ENCODE data around the gene R3HDML. TPM values are rescaled to one million over a fixed set of nuclear protein-coding genes. Genes with fewer than 3 reads are reported as not detected.
"Not testable (repeated sequence)": the region's sequence is repeated elsewhere in the genome, so short reads cannot be mapped to it uniquely, and the experiment has no call there.

The R3HDML gene
- total RNA-seq, 1 donor from 2014 or later = not detected

DNA sequence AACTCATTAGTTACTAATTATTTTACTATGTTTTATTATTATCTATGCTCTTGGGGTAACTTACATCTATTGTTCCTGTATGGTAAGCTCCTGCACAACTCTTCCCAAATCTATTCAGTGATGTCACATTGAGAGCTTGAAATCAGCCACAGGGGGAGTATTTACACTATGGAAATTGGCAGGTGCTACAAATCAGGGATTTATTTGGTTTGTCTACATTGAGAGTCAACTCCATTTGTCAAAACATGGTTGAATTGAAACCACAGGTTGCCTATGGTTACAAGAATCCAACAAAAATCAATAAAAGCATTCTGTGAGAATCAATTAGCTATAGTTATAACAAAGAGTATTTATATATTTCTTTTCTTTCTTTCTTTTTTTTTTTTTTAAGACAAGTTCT is 22.0 kb upstream of the R3HDML start:
- Mint-ChIP-seq H3K36me3 (ENCODE audit: unreplicated experiment) (no peaks in the 10 kb centered on the region), H3K27me3 (ENCODE audit: unreplicated experiment) (no peaks in the 10 kb centered on the region), H3K27ac (ENCODE audit: unreplicated experiment) (no peak overlapping the region), H3K4me1 (ENCODE audit: low read depth, unreplicated experiment) (peaks cover 3% of the 10 kb centered on the region), H3K4me3 (ENCODE audit: unreplicated experiment) (no peak overlapping the region), H3K9me3 (ENCODE audit: unreplicated experiment) (peaks cover 11% of the 10 kb centered on the region)
- TF ChIP-seq CTCF (IDR thresholded peaks at IDR 0.05; ENCODE audit: partially characterized antibody, unreplicated experiment) = no peak
- DNase-seq = no peak

- Mint-ChIP-seq H3K36me3 (ENCODE audit: unreplicated experiment) (no peaks in the 10 kb centered on the region), H3K4me3 (ENCODE audit: unreplicated experiment) (no peak overlapping the region), H3K9me3 (ENCODE audit: unreplicated experiment) (peaks cover 2% of the 10 kb centered on the region), H3K27me3 (ENCODE audit: unreplicated experiment) (peaks cover 2% of the 10 kb centered on the region), H3K4me1 (ENCODE audit: low read depth, unreplicated experiment) (peaks cover 5% of the 10 kb centered on the region), H3K27ac (ENCODE audit: unreplicated experiment) (no peak overlapping the region)
- TF ChIP-seq CTCF (IDR thresholded peaks at IDR 0.05; ENCODE audit: partially characterized antibody, unreplicated experiment) = no peak
- DNase-seq = no peak
Observed at GRCh38 chr20:44319839-44320422, 16.9 kb upstream of the R3HDML start.

- peaks cover 5% of the 10 kb centered on the region for H3K4me1 Mint-ChIP-seq (ENCODE audit: low read depth, unreplicated experiment)
- H3K4me3 Mint-ChIP-seq (ENCODE audit: unreplicated experiment) = no peak overlapping the region
- no peaks in the 10 kb centered on the region for H3K36me3 Mint-ChIP-seq (ENCODE audit: unreplicated experiment)
- peaks cover 4% of the 10 kb centered on the region for H3K27me3 Mint-ChIP-seq (ENCODE audit: unreplicated experiment)
- peak; percentile 64 for DNase-seq
- TF ChIP-seq CTCF (IDR thresholded peaks at IDR 0.05; ENCODE audit: partially characterized antibody, unreplicated experiment) = no peak
- no peaks in the 10 kb centered on the region for H3K9me3 Mint-ChIP-seq (ENCODE audit: unreplicated experiment)
- H3K27ac Mint-ChIP-seq (ENCODE audit: unreplicated experiment) = peak overlapping the region; percentile 29
Observed at GRCh38 chr20:44324343-44324742, 12.5 kb upstream of the R3HDML start.

DNA sequence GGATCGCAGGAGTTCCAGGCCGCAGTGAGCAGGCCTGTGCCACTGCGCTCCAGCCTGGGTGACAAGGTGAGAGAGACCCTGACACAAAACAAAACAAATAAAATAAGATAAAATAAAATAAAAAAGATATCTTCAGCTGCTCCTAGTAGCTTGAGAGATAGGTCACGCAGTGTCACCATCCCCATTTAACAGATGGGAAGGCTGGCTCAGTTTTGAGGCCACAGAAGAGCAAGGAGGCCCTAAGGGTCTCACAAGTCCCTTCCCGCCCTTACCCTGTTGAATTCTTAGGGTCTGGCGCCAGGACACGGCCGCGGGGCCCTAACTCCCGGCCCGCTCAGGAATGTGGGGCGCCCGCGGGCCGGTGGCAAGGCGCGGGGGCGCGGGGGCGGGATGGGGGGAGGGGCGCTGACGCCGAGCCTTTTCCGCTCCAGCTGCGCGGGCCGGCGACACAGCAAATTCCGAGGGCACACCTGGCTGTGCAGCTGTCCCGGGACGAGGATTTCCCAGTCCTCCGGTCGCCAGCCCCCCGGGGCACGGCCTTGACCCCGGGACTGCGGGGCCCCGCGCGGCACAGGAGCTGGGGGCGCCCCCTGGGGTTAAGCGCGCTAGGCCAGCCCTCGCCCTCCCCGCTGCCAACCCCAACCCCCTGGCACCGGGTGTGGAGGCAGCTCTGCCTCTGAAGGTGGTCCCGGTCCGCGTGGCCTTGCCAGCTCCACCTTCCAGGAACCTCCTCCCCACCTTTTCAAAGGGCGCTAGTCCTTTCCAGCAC is 10.3 kb upstream of the R3HDML start:
- Mint-ChIP-seq H3K27me3 (ENCODE audit: unreplicated experiment) (peaks cover 4% of the 10 kb centered on the region), H3K27ac (ENCODE audit: unreplicated experiment) (no peak overlapping the region), H3K9me3 (ENCODE audit: unreplicated experiment) (peaks cover 2% of the 10 kb centered on the region), H3K36me3 (ENCODE audit: unreplicated experiment) (no peaks in the 10 kb centered on the region), H3K4me1 (ENCODE audit: low read depth, unreplicated experiment) (peaks cover 5% of the 10 kb centered on the region), H3K4me3 (ENCODE audit: unreplicated experiment) (no peak overlapping the region)
- TF ChIP-seq CTCF (IDR thresholded peaks at IDR 0.05; ENCODE audit: partially characterized antibody, unreplicated experiment) = no peak
- no peak for DNase-seq

DNA sequence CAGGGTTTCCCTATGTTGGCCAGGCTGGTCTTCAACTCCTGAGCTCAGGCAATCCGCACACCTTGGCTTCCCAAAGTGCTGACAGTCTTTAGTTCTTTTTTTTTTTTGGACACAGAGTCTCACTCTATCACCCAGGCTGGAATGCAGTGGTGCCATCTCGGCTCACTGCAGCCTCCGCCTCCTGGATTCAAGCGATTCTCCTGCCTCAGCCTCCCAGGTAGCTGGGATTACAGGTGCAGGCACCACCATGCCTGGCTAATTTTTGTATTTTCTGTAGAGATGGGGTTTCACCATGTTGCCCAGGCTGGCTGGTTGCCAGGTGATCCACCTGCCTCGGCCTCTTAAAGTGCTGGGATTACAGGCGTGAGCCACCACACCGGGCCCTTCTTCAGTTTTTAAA is 9.1 kb upstream of the R3HDML start:
- not testable (repeated sequence) for H3K9me3 Mint-ChIP-seq (ENCODE audit: unreplicated experiment); DNase-seq; H3K4me3 Mint-ChIP-seq (ENCODE audit: unreplicated experiment); H3K27ac Mint-ChIP-seq (ENCODE audit: unreplicated experiment); H3K27me3 Mint-ChIP-seq (ENCODE audit: unreplicated experiment); H3K4me1 Mint-ChIP-seq (ENCODE audit: low read depth, unreplicated experiment); H3K36me3 Mint-ChIP-seq (ENCODE audit: unreplicated experiment)
